ENCODE data around the gene LCN1. TPM values are rescaled to one million over a fixed set of nuclear protein-coding genes. Genes with fewer than 3 reads are reported as not detected.

Gene LCN1
- total and polyA plus RNA-seq, 2 experiments from 2014 or later = 0.27 TPM; not detected in 1

GRCh38 chr9:135565141-135565628 is 43.9 kb downstream of the LCN1 start:
- DNase-seq (ENCODE audit: low spot score) = no peak
- H3K4me1 Mint-ChIP-seq = 0 out of 3 replicates have a peak, but pooled peaks cover 3% of the 10 kb centered on the region
- H3K4me3 Mint-ChIP-seq = no peak overlapping the region
- Histone ChIP-seq H3K36me3 (ENCODE audit: insufficient read depth) (no peaks in the 10 kb centered on the region), H3K4me3 (no peak overlapping the region), H3K79me2 (replicated peaks; ENCODE audit: insufficient read depth) (no peaks in the 10 kb centered on the region), H4K20me1 (replicated peaks; ENCODE audit: insufficient read depth) (no peaks in the 10 kb centered on the region), H2AFZ (no peak overlapping the region), H3F3A (replicated peaks; ENCODE audit: low read depth) (no peaks in the 10 kb centered on the region), H3K27me3 (ENCODE audit: insufficient read depth) (no peaks in the 10 kb centered on the region), H3K4me2 (no peak overlapping the region), H3K9me2 (ENCODE audit: insufficient read depth) (no peaks in the 10 kb centered on the region), H3K4me1 (ENCODE audit: insufficient read depth) (no peaks in the 10 kb centered on the region), H3K27ac (ENCODE audit: low read depth) (no peak overlapping the region)
- peak; percentile 39; the same call in 2 of the 3 replicates for ATAC-seq
- H3K27me3 Mint-ChIP-seq (ENCODE audit: insufficient read depth, low read depth, poor library complexity) = peaks cover 8% of the 10 kb centered on the region
- H3K36me3 Mint-ChIP-seq (ENCODE audit: low read depth) = peaks cover 7% of the 10 kb centered on the region; the same call in 2 of the 3 replicates
- H3K27ac Mint-ChIP-seq = no peak overlapping the region
- peaks cover 15% of the 10 kb centered on the region for H3K9me3 Mint-ChIP-seq
- TF ChIP-seq REST (IDR thresholded peaks at IDR 0.05; ENCODE audit: unreplicated experiment) (no peak), STAT1 (IDR thresholded peaks at IDR 0.05; ENCODE audit: unreplicated experiment) (no peak), ZNF331 (CRISPR knock-in tag; IDR thresholded peaks at IDR 0.05; ENCODE audit: low read depth) (no peak)

- no peaks in the 10 kb centered on the region for H3F3A ChIP-seq (replicated peaks; ENCODE audit: low read depth)
- peaks cover 6% of the 10 kb centered on the region for H3K4me1 Mint-ChIP-seq
- no peaks in the 10 kb centered on the region for H3K36me3 ChIP-seq (ENCODE audit: insufficient read depth)
- H4K20me1 ChIP-seq (replicated peaks; ENCODE audit: insufficient read depth) = no peaks in the 10 kb centered on the region
- H3K36me3 Mint-ChIP-seq (ENCODE audit: low read depth) = peaks cover 7% of the 10 kb centered on the region; the same call in 2 of the 3 replicates
- H3K27ac Mint-ChIP-seq = no peak overlapping the region
- no peak overlapping the region for H3K27ac ChIP-seq (ENCODE audit: low read depth)
- peaks cover 8% of the 10 kb centered on the region for H3K27me3 Mint-ChIP-seq (ENCODE audit: insufficient read depth, low read depth, poor library complexity)
- no peak overlapping the region for H3K4me3 ChIP-seq
- H3K79me2 ChIP-seq (replicated peaks; ENCODE audit: insufficient read depth) = no peaks in the 10 kb centered on the region
- no peaks in the 10 kb centered on the region for H3K9me2 ChIP-seq (ENCODE audit: insufficient read depth)
- no peak overlapping the region for H2AFZ ChIP-seq
- no peak for ATAC-seq
- H3K27me3 ChIP-seq (ENCODE audit: insufficient read depth) = no peaks in the 10 kb centered on the region
- TF ChIP-seq REST (IDR thresholded peaks at IDR 0.05; ENCODE audit: unreplicated experiment) = no peak
- no peak for TF ChIP-seq STAT1 (IDR thresholded peaks at IDR 0.05; ENCODE audit: unreplicated experiment)
- TF ChIP-seq EZH2phosphoT487 (IDR thresholded peaks at IDR 0.05; ENCODE audit: unreplicated experiment) = no peak
- TF ChIP-seq ZNF462 (CRISPR knock-in tag; IDR thresholded peaks at IDR 0.05) = no peak
- peaks cover 15% of the 10 kb centered on the region for H3K9me3 Mint-ChIP-seq
- DNase-seq (ENCODE audit: low spot score) = no peak
- no peaks in the 10 kb centered on the region for H3K4me1 ChIP-seq (ENCODE audit: insufficient read depth)
- H3K4me3 Mint-ChIP-seq = no peak overlapping the region
- H3K4me2 ChIP-seq = no peak overlapping the region
Measured at GRCh38 chr9:135565636-135566035, 44.4 kb downstream of the LCN1 start.

Data from GM23338 (cell line).